Measurements from ENCODE around the gene MAPKBP1.

Gene MAPKBP1

GRCh38 chr15:41806291-41807181 lies 32.3 kb downstream of the MAPKBP1 start:
- DNase-seq = no peak

- DNase-seq = no peak
These were observed 34.8 kb downstream of the MAPKBP1 start for GRCh38 chr15:41809121-41809520.

- no peak for DNase-seq
These were observed 35.4 kb downstream of the MAPKBP1 start for GRCh38 chr15:41809526-41810220.

- DNase-seq = no peak
These were observed 36.6 kb downstream of the MAPKBP1 start for GRCh38 chr15:41810651-41811431.

- peak; percentile 24 for DNase-seq
These were observed 37.3 kb downstream of the MAPKBP1 start for GRCh38 chr15:41811432-41812195.

GRCh38 chr15:41812820-41813375 lies 38.6 kb downstream of the MAPKBP1 start:
- DNase-seq = no peak

GRCh38 chr15:41813426-41813825 lies 39.1 kb downstream of the MAPKBP1 start:
- DNase-seq = no peak

GRCh38 chr15:41814534-41814933 lies 40.2 kb downstream of the MAPKBP1 start:
- no peak for DNase-seq

- no peak for DNase-seq
These were observed 42.5 kb downstream of the MAPKBP1 start for GRCh38 chr15:41816788-41817187.

- DNase-seq = no peak
These were observed 43.0 kb downstream of the MAPKBP1 start for GRCh38 chr15:41817327-41817726.

- no peak for DNase-seq
These were observed 43.5 kb downstream of the MAPKBP1 start for GRCh38 chr15:41817781-41818180.

- DNase-seq = no peak
These were observed 45.3 kb downstream of the MAPKBP1 start for GRCh38 chr15:41819455-41820050.

GRCh38 chr15:41820791-41821423 lies 46.6 kb downstream of the MAPKBP1 start:
- DNase-seq = peak; percentile 7

GRCh38 chr15:41821831-41822230 lies 47.5 kb downstream of the MAPKBP1 start:
- no peak for DNase-seq

GRCh38 chr15:41822471-41822870 lies 48.2 kb downstream of the MAPKBP1 start:
- no peak for DNase-seq

- DNase-seq = no peak
These were observed 48.7 kb downstream of the MAPKBP1 start for GRCh38 chr15:41822957-41823356.

GRCh38 chr15:41823502-41823901 lies 49.2 kb downstream of the MAPKBP1 start:
- DNase-seq = no peak

GRCh38 chr15:41824062-41824745 lies 49.9 kb downstream of the MAPKBP1 start:
- no peak for DNase-seq

GRCh38 chr15:41825145-41825544 lies 50.9 kb downstream of the MAPKBP1 start:
- DNase-seq = no peak

All from NCI-H2029 (cell line).